ENCODE data around the gene CDH2. TPM values are rescaled to one million over a fixed set of nuclear protein-coding genes. Genes with fewer than 3 reads are reported as not detected.

Gene CDH2
- total RNA-seq, 1 donor from 2014 or later = 198 TPM

GRCh38 chr18:28045880-28046279 lies 131.1 kb downstream of the CDH2 start:
- no peaks in the 10 kb centered on the region for H3K9me3 Mint-ChIP-seq (ENCODE audit: low read depth)
- peaks cover 49% of the 10 kb centered on the region for H3K4me1 Mint-ChIP-seq (ENCODE audit: low read depth)
- H3K27ac Mint-ChIP-seq (ENCODE audit: unreplicated experiment) = no peak overlapping the region
- no peak overlapping the region for H3K4me3 Mint-ChIP-seq (ENCODE audit: unreplicated experiment)
- no peaks in the 10 kb centered on the region for H3K27me3 Mint-ChIP-seq (ENCODE audit: low read depth)
- H3K36me3 Mint-ChIP-seq (ENCODE audit: low read depth) = peaks cover 2% of the 10 kb centered on the region
- TF ChIP-seq CTCF (IDR thresholded peaks at IDR 0.05) = no peak
- no peak for DNase-seq (ENCODE audit: low spot score)

DNA sequence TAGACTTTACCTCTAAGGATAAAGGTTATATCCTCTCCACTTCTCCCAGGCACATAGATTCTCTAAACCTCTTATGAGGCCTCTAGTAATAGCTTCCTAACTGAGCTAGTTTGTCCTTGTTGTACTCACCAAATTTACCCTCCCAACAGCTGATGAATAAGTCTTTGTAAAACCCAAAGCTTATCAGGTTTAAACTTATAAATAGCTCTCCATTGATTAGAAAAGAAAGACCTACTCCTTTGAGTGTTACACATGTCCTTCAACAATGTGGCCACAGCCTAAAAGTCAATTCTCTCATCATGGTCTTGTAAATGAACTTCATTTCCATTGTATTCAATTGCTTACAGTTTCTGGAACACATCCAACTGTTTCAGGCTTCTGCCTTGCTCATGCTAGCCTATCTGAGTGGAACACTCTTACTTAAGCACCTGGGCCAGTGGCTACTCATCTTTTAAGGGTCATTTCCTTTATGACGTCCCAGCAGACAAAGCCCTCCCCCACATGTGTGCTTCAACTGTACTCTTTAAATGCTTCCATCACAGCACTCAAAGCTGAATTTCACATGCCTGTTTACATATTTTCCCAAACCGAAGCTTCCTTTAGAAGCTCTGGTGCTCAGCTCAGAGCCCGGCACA lies 131.6 kb downstream of the CDH2 start:
- no peak for TF ChIP-seq CTCF (IDR thresholded peaks at IDR 0.05)
- DNase-seq (ENCODE audit: low spot score) = no peak
- H3K27me3 Mint-ChIP-seq (ENCODE audit: low read depth) = no peaks in the 10 kb centered on the region
- H3K9me3 Mint-ChIP-seq (ENCODE audit: low read depth) = no peaks in the 10 kb centered on the region
- H3K4me1 Mint-ChIP-seq (ENCODE audit: low read depth) = peaks cover 50% of the 10 kb centered on the region
- no peak overlapping the region for H3K4me3 Mint-ChIP-seq (ENCODE audit: unreplicated experiment)
- peaks cover 2% of the 10 kb centered on the region for H3K36me3 Mint-ChIP-seq (ENCODE audit: low read depth)
- H3K27ac Mint-ChIP-seq (ENCODE audit: unreplicated experiment) = peak overlapping the region; percentile 6

DNA sequence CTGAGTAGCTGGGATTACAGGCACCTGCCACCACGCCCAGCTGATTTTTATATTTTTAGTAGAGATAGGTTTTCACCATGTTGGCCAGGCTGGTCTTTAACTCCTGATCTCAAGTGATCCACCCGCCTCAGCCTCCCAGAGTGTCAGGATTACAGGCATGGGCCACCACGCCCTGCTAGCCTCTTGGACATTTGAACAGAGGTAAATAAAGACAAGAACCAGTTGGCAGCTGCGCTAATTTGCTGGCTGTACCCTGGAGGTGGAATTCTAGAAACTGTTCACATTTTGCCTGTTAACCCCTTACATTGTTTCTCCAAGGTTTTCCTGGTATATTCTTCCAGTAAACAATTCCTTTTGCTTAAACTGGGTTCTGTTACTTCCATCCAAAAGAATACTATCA lies 132.9 kb downstream of the CDH2 start:
- H3K9me3 Mint-ChIP-seq (ENCODE audit: low read depth) = no peaks in the 10 kb centered on the region
- peaks cover 53% of the 10 kb centered on the region for H3K4me1 Mint-ChIP-seq (ENCODE audit: low read depth)
- DNase-seq (ENCODE audit: low spot score) = no peak
- H3K27me3 Mint-ChIP-seq (ENCODE audit: low read depth) = no peaks in the 10 kb centered on the region
- no peak overlapping the region for H3K27ac Mint-ChIP-seq (ENCODE audit: unreplicated experiment)
- no peak overlapping the region for H3K4me3 Mint-ChIP-seq (ENCODE audit: unreplicated experiment)
- no peak for TF ChIP-seq CTCF (IDR thresholded peaks at IDR 0.05)
- no peaks in the 10 kb centered on the region for H3K36me3 Mint-ChIP-seq (ENCODE audit: low read depth)

DNA sequence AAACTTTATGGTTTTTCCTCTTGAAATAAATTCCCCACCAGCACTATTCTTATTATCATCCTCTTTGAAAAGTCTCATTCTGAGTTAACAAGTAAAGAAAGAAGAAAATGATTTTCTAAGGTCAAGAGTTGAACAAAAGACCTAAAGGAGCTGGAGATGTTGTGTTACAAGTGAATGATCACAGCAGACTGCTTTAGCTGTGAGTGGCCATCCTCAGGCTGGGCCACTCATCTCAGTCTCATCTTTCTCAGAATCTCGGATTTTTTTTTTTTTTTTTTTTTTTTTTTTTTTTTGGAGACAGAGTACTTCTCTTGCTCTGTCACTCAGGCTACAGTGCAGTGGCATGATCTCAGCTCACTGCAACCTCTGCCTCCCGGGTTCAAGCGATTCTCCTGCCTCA lies 133.3 kb downstream of the CDH2 start:
- H3K4me1 Mint-ChIP-seq (ENCODE audit: low read depth) = peaks cover 52% of the 10 kb centered on the region
- no peak overlapping the region for H3K27ac Mint-ChIP-seq (ENCODE audit: unreplicated experiment)
- no peak for DNase-seq (ENCODE audit: low spot score)
- no peaks in the 10 kb centered on the region for H3K9me3 Mint-ChIP-seq (ENCODE audit: low read depth)
- no peak overlapping the region for H3K4me3 Mint-ChIP-seq (ENCODE audit: unreplicated experiment)
- H3K36me3 Mint-ChIP-seq (ENCODE audit: low read depth) = no peaks in the 10 kb centered on the region
- TF ChIP-seq CTCF (IDR thresholded peaks at IDR 0.05) = no peak
- H3K27me3 Mint-ChIP-seq (ENCODE audit: low read depth) = no peaks in the 10 kb centered on the region

- H3K27ac Mint-ChIP-seq (ENCODE audit: unreplicated experiment) = peak overlapping the region; percentile 87
- no peak for DNase-seq (ENCODE audit: low spot score)
- H3K4me3 Mint-ChIP-seq (ENCODE audit: unreplicated experiment) = no peak overlapping the region
- H3K27me3 Mint-ChIP-seq (ENCODE audit: low read depth) = no peaks in the 10 kb centered on the region
- TF ChIP-seq CTCF (IDR thresholded peaks at IDR 0.05) = no peak
- H3K4me1 Mint-ChIP-seq (ENCODE audit: low read depth) = peaks cover 54% of the 10 kb centered on the region
- no peaks in the 10 kb centered on the region for H3K9me3 Mint-ChIP-seq (ENCODE audit: low read depth)
- H3K36me3 Mint-ChIP-seq (ENCODE audit: low read depth) = peaks cover 1% of the 10 kb centered on the region
Observed at GRCh38 chr18:28041366-28041765, 135.6 kb downstream of the CDH2 start.
